Thoracic aorta (tissue), 2 donors: Measurements from ENCODE around the gene EFCAB5. TPM values are rescaled to one million over a fixed set of nuclear protein-coding genes. Genes with fewer than 3 reads are reported as not detected.

Experiments used
- ATAC-seq: fragments of 150-250 bp; one replicate; pipeline ENCODE4 v1.8.0; 2017; ENCODE audit warnings: low read depth; ENCODE audit not compliant: insufficient number of reproducible peaks, low FRiP score
- DNase-seq: peaks from one replicate; pipeline ENCODE4 v3.0.0-alpha.2; 2020; ENCODE audit warnings: low spot score
- H3K27ac ChIP-seq, 2 donors: fragments of 200-600 bp; sonication (generic); 1 replicate in 1 of 2; 2 replicates in 1 of 2; pipeline ENCODE4 v1.5.1; 2016; ENCODE audit warnings: mild to moderate bottlenecking in 2 of 2, moderate library complexity in 2 of 2
- H3K27me3 ChIP-seq: fragments of 200-600 bp; sonication (generic); replicated peaks from 2 replicates; pipeline ENCODE4 v1.6.0; 2016; ENCODE audit warnings: mild to moderate bottlenecking; ENCODE audit not compliant: insufficient read depth
- H3K36me3 ChIP-seq: fragments of 200-600 bp; sonication (generic); one replicate; pipeline ENCODE4 v1.5.1; 2016
- H3K4me1 ChIP-seq, 2 donors: fragments of 200-600 bp; sonication (generic); 1 replicate in 1 of 2; 2 replicates in 1 of 2; pipeline versions ENCODE4 v1.5.1 to v1.6.0; 2016; ENCODE audit warnings: low read depth in 2 of 2, mild to moderate bottlenecking in 1 of 2; ENCODE audit not compliant: control insufficient read depth in 1 of 2
- H3K4me3 ChIP-seq: fragments of 200-600 bp; sonication (generic); 2 replicates; pipeline ENCODE4 v1.5.1; 2016; ENCODE audit warnings: mild to moderate bottlenecking
- H3K9me3 ChIP-seq: fragments of 200-600 bp; sonication (generic); 2 replicates; pipeline ENCODE4 v1.5.1; 2016
- CTCF ChIP-seq: fragments of 200-600 bp; sonication (generic); IDR thresholded peaks from one replicate; pipeline ENCODE4 v1.5.1; 2019; ENCODE audit warnings: antibody characterized with exemption
- total RNA-seq, 2 donors: library from RNA; depleted of rRNA; stranded (reverse); fragments of >200 nt; gene quantifications; one replicate each; pipeline versions ENCODE4 v1.1.0 to v1.2.3, GENCODE V29; 2016

EFCAB5 gene
- total RNA-seq, 2 donors from 2014 or later: 1.9 TPM; not detected in 1

DNA sequence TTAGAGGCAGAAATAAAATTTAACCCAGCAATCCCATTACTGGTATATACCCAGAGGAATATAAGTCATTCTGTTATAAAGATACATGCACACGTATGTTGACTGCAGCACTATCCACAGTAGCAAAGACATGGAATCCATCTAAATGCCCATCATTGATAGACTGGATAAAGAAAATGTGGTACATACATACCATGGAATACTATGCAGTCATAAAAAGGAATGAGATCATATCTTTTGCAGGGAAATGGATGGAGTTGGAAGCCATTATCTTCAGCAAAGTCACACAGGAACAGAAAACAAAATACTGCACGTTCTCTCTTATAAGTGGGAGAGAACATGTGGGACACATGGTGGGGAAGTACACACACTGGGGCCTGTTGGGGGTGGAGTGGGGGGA is 34.5 kb upstream of the EFCAB5 start:
- TF ChIP-seq CTCF: no peak
- no peaks in the 10 kb centered on the region for H3K36me3 ChIP-seq
- no peaks in the 10 kb centered on the region for H3K9me3 ChIP-seq
- DNase-seq (no peak), ATAC-seq (no peak)
- no peak overlapping the region for H3K27ac ChIP-seq
- no peaks in the 10 kb centered on the region for H3K4me1 ChIP-seq
- no peak overlapping the region for H3K4me3 ChIP-seq
- no peaks in the 10 kb centered on the region for H3K27me3 ChIP-seq

- no peaks in the 10 kb centered on the region for H3K9me3 ChIP-seq
- H3K27ac ChIP-seq: no peak overlapping the region
- no peak overlapping the region for H3K4me3 ChIP-seq
- H3K27me3 ChIP-seq: no peaks in the 10 kb centered on the region
- no peak for TF ChIP-seq CTCF
- H3K36me3 ChIP-seq: no peaks in the 10 kb centered on the region
- no peaks in the 10 kb centered on the region for H3K4me1 ChIP-seq
- ATAC-seq (no peak), DNase-seq (no peak)
These were observed 32.0 kb upstream of the EFCAB5 start for GRCh38 chr17:29909236-29910003.

- H3K27ac ChIP-seq: no peak overlapping the region
- H3K4me3 ChIP-seq: no peak overlapping the region
- no peaks in the 10 kb centered on the region for H3K4me1 ChIP-seq
- no peaks in the 10 kb centered on the region for H3K36me3 ChIP-seq
- ATAC-seq (no peak), DNase-seq (no peak)
- H3K9me3 ChIP-seq: no peaks in the 10 kb centered on the region
- no peaks in the 10 kb centered on the region for H3K27me3 ChIP-seq
- TF ChIP-seq CTCF: no peak
These were observed 29.7 kb upstream of the EFCAB5 start for GRCh38 chr17:29911641-29912177.

DNA sequence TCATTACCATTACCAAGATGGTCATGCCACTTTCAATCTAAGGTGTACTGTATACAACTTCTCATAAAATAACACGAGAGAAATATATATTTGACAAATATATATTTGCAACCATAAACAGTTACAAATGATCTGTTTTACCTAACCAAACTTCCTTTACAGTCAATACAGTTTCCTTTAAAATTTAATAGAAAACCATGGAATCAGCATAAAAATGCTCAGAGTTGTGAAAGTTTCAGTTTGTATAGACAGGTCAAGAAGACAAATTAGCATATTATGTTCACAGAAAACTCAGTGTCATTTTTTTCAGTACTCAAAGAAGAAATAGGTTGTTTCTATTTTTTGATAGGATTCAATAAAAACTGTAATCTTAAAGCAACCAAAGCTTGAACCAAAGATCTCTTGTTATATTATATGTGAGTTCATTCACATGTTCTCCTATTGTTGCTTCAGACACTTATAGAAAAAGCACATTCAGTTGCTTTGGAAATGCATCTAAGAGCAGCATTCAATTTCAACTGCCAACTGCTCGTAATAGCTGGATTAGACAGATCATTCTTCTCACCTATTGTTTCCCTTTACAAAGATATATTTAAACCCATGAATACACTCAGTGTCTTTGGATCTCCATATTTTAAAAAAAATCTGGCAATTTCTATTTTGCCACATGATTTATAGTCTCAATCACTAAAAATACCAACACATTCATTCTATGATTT is 26.5 kb upstream of the EFCAB5 start:
- H3K9me3 ChIP-seq: no peaks in the 10 kb centered on the region
- H3K27me3 ChIP-seq: no peaks in the 10 kb centered on the region
- no peak for TF ChIP-seq CTCF
- ATAC-seq (no peak), DNase-seq (no peak)
- H3K36me3 ChIP-seq: no peaks in the 10 kb centered on the region
- no peak overlapping the region for H3K4me3 ChIP-seq
- no peak overlapping the region for H3K27ac ChIP-seq
- H3K4me1 ChIP-seq: peaks cover 0 to 16% of the 10 kb centered on the region in 2 donors

DNA sequence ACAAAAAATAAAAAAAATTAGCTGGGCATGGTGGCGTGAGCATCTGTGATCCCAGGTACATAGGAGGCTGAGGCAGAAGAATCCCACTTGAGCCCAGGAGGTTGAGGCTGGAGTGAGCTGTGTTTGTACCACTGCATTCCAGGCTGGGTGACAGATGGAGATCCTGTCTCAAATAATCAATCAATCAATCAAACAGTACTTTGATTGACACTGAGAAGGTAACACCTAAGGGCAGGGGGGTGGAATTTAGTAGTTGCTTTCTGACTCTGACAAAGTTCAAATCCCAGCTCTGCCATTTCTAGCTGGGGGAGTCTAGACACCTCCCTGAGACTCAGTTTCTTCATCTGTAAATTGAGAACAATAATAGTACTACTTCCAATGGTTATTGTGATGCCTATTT is 23.4 kb upstream of the EFCAB5 start:
- Histone ChIP-seq H3K4me1 (peaks cover 0 to 17% of the 10 kb centered on the region in 2 donors), H3K36me3 (no peaks in the 10 kb centered on the region), H3K27ac (no peak overlapping the region), H3K9me3 (no peaks in the 10 kb centered on the region), H3K4me3 (no peak overlapping the region), H3K27me3 (no peaks in the 10 kb centered on the region)
- DNase-seq (no peak), ATAC-seq (no peak)
- no peak for TF ChIP-seq CTCF
